NCI-H1092 treated with DMSO at 0.1 percent for 48 hours (cell line): ENCODE results near the gene RAB24.
"Not testable (repeated sequence)": the region's sequence is repeated elsewhere in the genome, so short reads cannot be mapped to it uniquely, and the experiment has no call there.

ENCODE experiments used
- DNase-seq: peaks from one replicate; lab custom pipeline; 2025; lab: John Stamatoyannopoulos, UW

Gene RAB24

DNA sequence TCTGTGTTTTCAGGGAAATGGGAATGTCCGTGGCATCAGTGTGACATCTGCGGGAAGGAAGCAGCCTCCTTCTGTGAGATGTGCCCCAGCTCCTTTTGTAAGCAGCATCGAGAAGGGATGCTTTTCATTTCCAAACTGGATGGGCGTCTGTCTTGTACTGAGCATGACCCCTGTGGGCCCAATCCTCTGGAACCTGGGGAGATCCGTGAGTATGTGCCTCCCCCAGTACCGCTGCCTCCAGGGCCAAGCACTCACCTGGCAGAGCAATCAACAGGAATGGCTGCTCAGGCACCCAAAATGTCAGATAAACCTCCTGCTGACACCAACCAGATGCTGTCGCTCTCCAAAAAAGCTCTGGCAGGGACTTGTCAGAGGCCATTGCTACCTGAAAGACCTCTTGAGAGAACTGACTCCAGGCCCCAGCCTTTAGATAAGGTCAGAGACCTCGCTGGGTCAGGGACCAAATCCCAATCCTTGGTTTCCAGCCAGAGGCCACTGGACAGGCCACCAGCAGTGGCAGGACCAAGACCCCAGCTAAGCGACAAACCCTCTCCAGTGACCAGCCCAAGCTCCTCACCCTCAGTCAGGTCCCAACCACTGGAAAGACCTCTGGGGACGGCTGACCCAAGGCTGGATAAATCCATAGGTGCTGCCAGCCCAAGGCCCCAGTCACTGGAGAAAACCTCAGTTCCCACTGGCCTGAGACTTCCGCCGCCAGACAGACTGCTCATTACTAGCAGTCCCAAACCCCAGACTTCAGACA is 9.5 kb downstream of the RAB24 start:
- DNase-seq, result no peak

DNA sequence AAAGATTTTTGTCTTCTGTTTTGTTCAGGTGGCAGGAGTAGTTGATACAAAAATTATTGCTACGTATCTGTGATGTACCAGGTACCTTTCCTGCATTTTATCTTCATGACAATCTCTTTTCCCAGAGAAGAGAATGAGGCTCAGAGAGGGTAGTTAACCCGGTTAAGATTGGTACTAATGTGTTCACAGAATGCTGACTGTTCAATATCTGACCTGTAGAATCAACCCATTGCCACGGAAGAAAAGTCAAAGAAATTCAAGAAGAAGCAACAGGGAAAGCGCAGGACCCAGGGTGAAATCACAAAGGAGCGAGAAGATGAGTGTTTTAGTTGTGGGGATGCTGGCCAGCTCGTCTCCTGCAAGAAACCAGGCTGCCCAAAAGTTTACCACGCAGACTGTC is 11.8 kb downstream of the RAB24 start:
- DNase-seq, result no peak

DNA sequence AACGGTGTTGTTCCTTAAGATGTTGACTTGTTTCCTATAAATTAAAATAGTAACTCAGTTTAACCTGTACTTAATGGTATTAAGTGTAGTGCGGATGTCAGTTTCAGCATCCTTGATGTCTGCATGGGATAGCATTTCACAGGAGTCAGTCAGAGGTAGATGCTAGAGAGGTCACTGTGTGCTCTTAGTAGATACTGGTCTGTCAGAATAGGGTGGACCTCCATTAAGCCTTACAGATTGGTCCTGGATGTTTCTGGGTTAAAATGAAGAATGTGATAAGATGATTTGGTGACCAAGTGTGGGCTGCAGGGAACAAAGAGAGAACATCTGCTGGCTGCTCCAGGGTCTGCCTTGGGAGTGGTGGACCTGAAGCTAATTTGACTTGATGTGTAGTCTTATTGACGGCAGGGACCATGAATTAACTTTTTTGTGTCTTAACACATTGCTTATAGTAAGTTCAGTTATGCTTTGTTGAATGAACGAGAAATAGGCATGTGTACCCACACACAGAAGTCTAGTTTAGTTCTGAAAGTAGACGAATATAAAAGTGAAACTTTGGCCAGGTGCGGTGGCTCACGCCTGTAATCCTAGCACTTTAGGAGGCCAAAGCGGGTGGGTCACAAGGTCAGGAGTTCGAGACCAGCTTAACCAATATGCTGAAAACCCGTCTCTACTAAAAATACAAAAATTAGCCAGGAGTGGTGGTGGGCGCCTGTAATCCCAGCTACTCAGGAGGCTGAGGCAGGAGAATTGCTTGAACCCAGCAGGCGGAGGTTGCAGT is 12.5 kb downstream of the RAB24 start:
- DNase-seq, result no peak

DNA sequence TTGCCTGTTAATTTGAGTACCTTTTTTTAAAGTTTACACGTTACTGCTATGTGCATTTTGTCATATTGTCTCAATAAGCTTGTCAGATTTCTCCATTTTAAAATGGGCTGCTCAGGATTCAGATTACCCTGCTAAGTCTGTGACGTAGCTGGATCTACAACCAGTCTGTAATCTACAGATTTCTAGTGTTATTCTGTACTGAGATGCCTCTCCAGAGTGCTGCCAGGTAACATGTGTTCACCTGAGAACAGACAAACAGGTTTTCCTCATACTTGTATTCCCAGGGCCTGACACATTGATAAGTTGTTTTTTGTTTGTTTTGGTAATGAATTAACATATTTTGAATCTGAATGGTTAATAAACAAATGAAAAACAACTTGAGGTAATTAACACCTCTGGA is 15.3 kb downstream of the RAB24 start:
- DNase-seq, result no peak

DNA sequence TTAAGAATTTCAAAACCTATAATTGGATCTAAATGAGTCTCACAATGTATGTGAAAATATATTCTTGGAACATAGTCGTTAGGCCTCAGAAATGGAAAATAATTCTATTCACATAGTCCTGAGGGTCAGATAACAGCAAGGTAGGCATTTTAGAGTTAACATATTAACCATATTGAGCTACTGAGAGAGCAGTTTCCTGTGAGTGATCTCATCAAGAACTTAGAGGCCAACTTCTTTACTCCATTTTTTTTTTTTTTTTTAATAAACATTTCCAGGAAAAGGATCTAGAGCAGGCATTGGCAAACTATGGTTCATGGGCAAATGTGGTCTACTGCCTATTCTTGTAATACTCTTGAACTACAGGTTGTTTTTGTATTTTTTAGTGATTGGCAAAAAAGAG is 26.6 kb downstream of the RAB24 start:
- no peak for DNase-seq

DNA sequence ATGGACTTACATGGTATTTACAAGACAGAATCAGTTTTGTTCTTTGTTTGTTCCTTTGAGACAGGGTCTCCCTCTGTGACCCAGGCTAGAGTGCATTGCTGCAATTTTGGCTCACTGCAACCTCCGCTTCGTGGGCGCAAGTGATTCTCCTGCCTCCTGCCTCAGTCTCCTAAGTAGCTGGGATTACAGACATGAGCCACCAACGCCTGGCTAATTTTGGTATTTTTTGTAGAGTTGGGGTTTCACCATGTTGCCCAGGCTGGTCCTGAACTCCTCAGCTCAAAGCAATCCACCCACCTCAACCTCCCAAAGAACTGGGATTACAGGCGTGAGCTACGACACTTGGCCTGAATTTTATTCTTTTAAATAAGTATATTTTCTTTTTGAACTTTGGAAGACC is 27.6 kb downstream of the RAB24 start:
- no peak for DNase-seq

DNA sequence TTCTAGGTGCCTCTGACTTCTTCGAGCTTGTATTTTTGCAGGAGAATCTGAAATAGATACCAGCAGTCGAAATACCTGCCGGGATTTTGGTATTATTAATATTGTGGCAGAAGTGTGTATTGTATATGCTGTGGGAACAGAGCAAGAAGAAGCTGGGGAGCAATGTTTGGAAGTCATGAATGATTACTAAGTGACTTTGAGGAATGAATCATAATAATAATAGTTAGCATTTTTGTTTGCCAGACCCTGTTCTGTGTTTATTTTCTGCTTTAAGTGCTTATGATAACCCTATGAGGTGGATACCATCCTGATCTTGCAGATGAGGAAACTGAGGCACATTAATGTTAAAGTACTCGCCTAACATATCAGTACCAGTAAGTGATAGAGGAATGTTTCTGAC is 32.4 kb downstream of the RAB24 start:
- no peak for DNase-seq

DNA sequence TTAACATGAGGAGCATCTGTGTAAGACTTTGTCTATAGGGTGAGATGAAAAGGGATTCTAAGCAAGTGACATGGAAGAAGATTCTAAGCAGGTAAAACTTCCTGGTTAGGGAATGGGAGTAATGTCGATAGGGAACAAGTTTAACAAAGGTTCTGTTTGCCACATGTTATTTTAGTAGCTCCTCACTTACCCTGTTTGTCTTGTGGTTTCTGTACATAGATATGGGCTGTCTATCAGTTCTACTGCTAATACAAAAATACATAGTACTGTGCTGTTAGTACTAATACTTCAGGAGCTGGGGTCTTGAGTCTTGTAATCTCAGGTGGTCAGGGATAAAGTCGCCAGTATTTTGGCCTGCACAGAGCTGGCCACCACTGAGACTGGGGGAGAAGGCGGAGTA is 32.9 kb downstream of the RAB24 start:
- no peak for DNase-seq

DNA sequence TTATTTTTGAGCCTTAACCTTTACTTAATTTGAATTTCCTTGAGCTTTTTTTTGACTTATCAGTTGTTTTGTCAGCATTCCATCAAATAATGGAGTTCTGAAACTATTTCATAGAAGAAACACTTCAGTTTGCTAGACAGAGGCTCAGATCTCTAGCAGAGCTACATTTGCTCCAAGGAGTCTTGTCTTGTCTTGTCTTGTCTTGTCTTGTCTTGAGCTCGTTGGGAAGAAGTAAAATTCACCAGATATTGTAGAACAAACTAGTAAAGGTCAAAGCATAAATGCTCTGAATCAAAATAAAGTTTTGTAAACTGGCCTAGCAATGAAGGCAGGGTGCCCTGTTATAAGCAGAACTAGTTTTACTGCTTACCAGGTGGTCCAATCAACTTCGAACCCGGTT is 33.5 kb downstream of the RAB24 start:
- DNase-seq, result no peak

DNA sequence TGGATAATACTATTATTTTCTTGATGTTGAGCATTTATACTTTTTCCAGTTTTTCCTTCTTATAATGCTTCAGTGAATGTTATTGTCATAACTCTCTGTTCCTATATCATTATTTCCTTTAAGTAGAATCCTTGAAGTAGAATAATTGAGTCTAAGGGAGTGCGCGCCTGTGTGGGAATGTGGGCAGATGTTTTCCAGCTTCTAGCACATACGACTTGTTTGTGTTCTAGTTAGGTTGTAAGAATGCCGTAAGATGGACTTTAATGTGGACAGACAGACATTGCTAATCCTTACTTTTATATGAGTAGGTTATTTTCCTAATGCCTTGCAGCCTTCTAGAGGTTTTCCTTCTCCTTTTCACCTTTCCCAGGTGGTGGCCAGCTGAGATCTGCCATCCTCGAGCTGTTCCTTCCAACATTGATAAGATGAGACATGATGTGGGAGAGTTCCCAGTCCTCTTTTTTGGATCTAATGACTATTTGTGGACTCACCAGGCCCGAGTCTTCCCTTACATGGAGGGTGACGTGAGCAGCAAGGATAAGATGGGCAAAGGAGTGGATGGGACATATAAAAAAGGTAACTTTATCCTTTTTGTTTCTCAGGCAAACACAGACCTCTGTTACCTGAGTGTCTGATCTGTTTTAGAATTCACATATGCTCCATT is 34.2 kb downstream of the RAB24 start:
- DNase-seq, result no peak

DNA sequence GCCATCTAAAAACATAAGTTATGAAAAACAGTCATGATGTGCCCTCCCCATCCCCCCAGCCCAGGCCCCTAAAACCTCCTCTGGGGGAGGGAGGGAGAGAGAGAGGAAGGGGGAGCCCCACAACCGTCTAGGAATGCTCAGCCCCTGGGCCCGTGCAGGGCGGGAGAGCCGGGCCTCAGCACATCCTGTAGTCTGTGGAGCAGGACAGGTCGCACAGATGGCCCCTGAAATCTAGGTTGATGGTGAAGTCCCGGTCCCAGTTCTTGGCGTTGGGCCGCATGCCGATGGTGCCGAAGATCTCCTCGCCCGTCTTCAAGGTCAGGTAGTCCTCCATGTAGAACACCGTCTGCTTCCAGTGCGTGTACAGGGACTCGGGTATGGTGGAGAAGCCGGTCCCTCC is 38.1 kb downstream of the RAB24 start:
- no peak for DNase-seq

DNA sequence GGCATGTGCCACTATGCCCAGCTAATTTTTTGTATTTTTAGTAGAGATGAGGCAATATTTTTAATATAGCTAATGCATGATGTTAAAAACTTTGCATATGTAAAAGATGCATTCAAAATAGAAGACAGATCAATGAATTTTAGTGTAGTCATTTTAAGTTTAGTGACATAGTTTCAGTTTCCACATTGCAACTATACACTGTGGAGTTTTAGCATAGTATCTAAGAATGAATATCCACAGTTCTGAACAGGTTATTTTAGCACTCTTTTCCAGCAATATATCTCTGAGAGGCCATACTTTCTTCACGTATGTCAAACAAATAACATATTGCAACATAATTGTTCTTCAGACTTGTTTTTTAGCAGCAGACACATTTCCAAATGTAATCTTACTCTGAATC is 39.3 kb downstream of the RAB24 start:
- no peak for DNase-seq

DNA sequence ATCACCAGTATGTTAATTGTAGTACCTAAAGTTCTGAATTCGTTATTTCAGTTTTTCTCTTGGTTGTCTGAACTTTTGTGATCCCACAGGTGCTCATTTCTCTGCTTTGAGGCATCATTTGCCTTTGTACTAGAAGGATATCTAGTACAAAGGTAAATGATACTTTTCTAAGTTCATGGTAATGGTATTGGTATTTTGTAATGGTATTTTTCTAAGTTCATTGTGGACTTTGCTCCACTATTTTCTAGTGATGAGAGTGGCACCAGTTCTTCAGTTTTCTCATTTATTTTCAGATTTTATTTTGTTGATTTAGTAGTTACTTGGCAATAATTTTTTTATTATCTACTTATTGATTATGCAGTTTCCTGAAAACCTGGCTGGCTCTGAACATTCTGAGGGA is 42.0 kb downstream of the RAB24 start:
- no peak for DNase-seq

DNA sequence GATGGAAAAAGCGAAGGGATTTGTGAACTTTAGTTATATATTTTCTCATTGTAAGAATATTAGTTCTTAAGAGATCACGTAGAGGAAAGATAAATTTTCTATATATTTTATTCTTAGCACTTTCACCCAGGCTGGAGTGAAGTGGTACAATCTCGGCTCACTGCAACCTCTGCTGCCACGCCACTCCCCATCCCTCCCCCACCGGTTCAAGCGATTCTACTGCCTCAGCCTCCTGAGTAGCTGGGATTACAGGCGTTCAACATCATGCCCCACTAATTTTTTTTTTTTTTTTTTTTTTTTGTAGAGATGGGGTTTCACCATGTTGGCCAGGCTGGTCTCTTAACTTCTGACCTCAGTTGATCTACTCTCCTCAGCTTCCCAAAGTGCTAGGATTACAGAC is 42.6 kb downstream of the RAB24 start:
- DNase-seq, result no peak

DNA sequence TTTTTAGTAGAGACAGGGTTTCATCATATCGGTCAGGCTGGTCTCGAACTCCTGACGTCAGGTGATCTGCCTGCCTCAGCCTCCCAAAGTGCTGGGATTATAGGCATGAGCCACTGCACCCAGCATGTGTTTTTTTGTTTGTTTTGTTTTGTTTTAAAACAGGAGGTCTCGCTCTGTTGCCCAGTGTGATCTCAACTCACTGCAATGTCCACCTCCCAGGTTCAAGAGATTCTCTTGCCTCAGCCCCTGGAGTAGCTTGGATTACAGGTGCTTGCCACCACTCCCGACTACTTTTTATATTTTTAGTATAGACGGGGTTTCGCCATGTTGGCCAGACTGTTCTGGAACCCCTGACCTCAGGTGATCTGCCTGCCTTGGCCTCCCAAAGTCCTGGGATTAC is 44.8 kb downstream of the RAB24 start:
- not testable (repeated sequence) for DNase-seq

DNA sequence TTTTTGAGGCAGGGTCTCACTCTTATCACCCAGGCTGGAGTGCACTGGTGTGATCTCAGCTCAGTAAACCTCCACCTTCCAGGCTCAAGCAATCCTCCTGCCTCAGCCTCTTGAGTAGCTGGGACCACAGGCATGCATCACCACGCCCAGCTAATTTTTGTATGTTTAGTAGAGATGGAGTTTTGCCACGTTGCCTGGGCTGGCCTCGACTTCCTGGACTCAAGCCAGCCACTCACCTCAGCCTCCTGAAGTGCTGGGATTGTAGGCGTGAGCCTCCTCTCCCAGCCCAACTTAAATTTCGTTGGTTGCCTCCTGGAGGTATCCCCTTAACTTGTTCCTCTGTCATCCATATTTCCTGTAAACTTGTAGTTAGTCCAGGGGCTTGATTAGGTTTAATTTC is 47.2 kb downstream of the RAB24 start:
- DNase-seq, result no peak

DNA sequence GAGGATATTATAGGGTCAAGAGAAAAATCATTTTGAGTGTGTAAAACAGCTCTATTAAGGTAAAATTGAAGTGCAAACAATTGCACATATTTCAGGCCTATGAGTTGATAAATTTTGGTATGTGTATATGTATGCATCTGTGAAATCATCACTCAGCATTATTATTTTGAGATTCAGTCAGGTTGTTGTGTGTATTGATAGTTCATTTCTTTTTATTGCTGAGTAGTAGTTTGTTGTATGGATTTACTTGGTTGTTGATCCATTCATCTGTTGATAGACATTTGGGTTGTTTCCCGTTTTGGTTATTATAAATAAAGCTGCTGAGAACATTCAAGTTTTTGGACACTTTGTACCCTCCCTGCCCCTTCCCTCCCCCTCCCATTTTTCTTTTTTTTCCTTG is 50.3 kb downstream of the RAB24 start:
- DNase-seq, result no peak
